ENCODE results near the gene THAP11. TPM values are rescaled to one million over a fixed set of nuclear protein-coding genes. Genes with fewer than 3 reads are reported as not detected.
"Not testable (repeated sequence)": the region's sequence is repeated elsewhere in the genome, so short reads cannot be mapped to it uniquely, and the experiment has no call there.

THAP11 gene
- total RNA-seq, 1 experiment from 2014 or later: 38.3 TPM

DNA sequence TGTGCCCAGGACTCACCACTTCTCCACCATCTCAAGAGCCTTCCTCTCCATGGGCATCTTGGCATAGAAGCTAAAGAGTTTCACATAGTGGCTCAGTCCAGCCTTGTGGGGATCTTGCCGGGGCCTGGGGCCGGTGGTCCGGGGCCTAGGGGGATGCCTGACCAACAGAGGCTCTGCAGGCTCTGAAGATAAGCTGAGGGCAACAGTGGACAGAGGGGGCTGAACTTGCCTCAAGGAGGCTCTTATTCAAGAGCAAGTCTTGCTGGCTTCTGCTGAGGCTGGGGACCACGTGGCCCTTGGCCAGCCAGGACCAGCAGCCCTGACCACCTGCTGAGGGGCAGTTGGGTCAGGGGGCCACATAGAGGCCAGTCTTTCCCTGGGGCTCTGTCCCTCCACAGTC is 13.5 kb upstream of the THAP11 start:
- Mint-ChIP-seq H3K4me3 (ENCODE audit: low read depth, unreplicated experiment) (no peak overlapping the region), H3K9me3 (ENCODE audit: low read depth, unreplicated experiment) (no peaks in the 10 kb centered on the region), H3K4me1 (ENCODE audit: low read depth, unreplicated experiment) (no peaks in the 10 kb centered on the region), H3K36me3 (ENCODE audit: insufficient read depth, unreplicated experiment) (peaks cover 29% of the 10 kb centered on the region), H3K27ac (ENCODE audit: unreplicated experiment) (no peak overlapping the region), H3K27me3 (ENCODE audit: unreplicated experiment) (peaks cover 20% of the 10 kb centered on the region)
- no peak for DNase-seq
- CTCF ChIA-PET: no interaction called here
- TF ChIP-seq, protein P1, sequence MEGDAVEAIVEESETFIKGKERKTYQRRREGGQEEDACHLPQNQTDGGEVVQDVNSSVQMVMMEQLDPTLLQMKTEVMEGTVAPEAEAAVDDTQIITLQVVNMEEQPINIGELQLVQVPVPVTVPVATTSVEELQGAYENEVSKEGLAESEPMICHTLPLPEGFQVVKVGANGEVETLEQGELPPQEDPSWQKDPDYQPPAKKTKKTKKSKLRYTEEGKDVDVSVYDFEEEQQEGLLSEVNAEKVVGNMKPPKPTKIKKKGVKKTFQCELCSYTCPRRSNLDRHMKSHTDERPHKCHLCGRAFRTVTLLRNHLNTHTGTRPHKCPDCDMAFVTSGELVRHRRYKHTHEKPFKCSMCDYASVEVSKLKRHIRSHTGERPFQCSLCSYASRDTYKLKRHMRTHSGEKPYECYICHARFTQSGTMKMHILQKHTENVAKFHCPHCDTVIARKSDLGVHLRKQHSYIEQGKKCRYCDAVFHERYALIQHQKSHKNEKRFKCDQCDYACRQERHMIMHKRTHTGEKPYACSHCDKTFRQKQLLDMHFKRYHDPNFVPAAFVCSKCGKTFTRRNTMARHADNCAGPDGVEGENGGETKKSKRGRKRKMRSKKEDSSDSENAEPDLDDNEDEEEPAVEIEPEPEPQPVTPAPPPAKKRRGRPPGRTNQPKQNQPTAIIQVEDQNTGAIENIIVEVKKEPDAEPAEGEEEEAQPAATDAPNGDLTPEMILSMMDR (IDR thresholded peaks at IDR 0.05; ENCODE audit: unreplicated experiment): no peak
- intact Hi-C loops (cut with micrococcal nuclease; ENCODE audit: unreplicated experiment): no loop called here
- BruUV-seq (replicated peaks): no TSS peak

DNA sequence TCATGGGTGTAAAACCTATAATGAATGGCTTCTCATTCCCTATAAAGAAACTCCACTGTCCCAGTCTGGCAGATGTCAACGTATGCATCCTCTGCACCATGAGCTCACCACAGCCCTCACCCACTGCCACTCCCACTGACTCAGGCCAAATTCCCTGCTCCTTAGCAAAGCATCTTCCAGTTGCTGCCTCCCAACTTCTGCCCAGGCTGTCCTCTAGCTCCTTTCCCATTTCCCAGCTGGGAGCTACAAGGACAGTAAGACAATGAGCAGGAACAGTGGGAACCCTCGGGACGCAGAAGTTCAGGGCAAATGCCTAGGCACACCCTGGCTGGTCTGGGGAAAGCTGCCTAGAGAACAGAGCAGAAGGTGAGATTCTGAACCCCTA is 9.1 kb upstream of the THAP11 start:
- H3K27me3 Mint-ChIP-seq (ENCODE audit: unreplicated experiment): no peaks in the 10 kb centered on the region
- peak overlapping the region; percentile 98 for H3K4me3 Mint-ChIP-seq (ENCODE audit: low read depth, unreplicated experiment)
- H3K4me1 Mint-ChIP-seq (ENCODE audit: low read depth, unreplicated experiment): peaks cover 9% of the 10 kb centered on the region
- no peak for DNase-seq
- intact Hi-C loops (cut with micrococcal nuclease; ENCODE audit: unreplicated experiment): no loop called here
- H3K36me3 Mint-ChIP-seq (ENCODE audit: insufficient read depth, unreplicated experiment): peaks cover 33% of the 10 kb centered on the region
- no peak overlapping the region for H3K27ac Mint-ChIP-seq (ENCODE audit: unreplicated experiment)
- TF ChIP-seq, protein P1 (IDR thresholded peaks at IDR 0.05; ENCODE audit: unreplicated experiment): no peak
- CTCF ChIA-PET: interaction anchor here (1.0 to 1.8 kb wide), 4 partner anchors 16 to 312 kb away, joined by 3 to 5 read pairs (median 4); partner anchors contain the start of genes RANBP10 and TSNAXIP1
- BruUV-seq (replicated peaks): no TSS peak
- H3K9me3 Mint-ChIP-seq (ENCODE audit: low read depth, unreplicated experiment): no peaks in the 10 kb centered on the region

- Mint-ChIP-seq H3K4me1 (ENCODE audit: low read depth, unreplicated experiment) (peaks cover 11% of the 10 kb centered on the region), H3K9me3 (ENCODE audit: low read depth, unreplicated experiment) (no peaks in the 10 kb centered on the region), H3K27ac (ENCODE audit: unreplicated experiment) (peak overlapping the region; percentile 70), H3K36me3 (ENCODE audit: insufficient read depth, unreplicated experiment) (peaks cover 33% of the 10 kb centered on the region), H3K27me3 (ENCODE audit: unreplicated experiment) (no peaks in the 10 kb centered on the region), H3K4me3 (ENCODE audit: low read depth, unreplicated experiment) (peak overlapping the region; percentile 98)
- TF ChIP-seq, protein P1 (IDR thresholded peaks at IDR 0.05; ENCODE audit: unreplicated experiment): no peak
- intact Hi-C loops (cut with micrococcal nuclease; ENCODE audit: unreplicated experiment): no loop called here
- BruUV-seq (replicated peaks): no TSS peak
- peak; percentile 94 for DNase-seq
- CTCF ChIA-PET: interaction anchor here (0.8 to 1.8 kb wide), 7 partner anchors 11 to 312 kb away, joined by 3 to 6 read pairs (median 4); partner anchors contain the start of genes NUTF2, RANBP10 and TSNAXIP1
These were observed 8.5 kb upstream of the THAP11 start for GRCh38 chr16:67833415-67834241.

GRCh38 chr16:67834242-67834614 is 7.9 kb upstream of the THAP11 start:
- no TSS peak for BruUV-seq (replicated peaks)
- CTCF ChIA-PET: interaction anchor here (0.8 to 1.8 kb wide), 5 partner anchors 10 to 27 kb away, joined by 3 to 6 read pairs (median 5); partner anchors contain the start of genes NUTF2, RANBP10 and TSNAXIP1
- intact Hi-C loops (cut with micrococcal nuclease; ENCODE audit: unreplicated experiment): no loop called here
- no peak overlapping the region for H3K27ac Mint-ChIP-seq (ENCODE audit: unreplicated experiment)
- DNase-seq: no peak
- TF ChIP-seq, protein P1 (IDR thresholded peaks at IDR 0.05; ENCODE audit: unreplicated experiment): no peak
- peaks cover 33% of the 10 kb centered on the region for H3K36me3 Mint-ChIP-seq (ENCODE audit: insufficient read depth, unreplicated experiment)
- H3K4me3 Mint-ChIP-seq (ENCODE audit: low read depth, unreplicated experiment): peak overlapping the region; percentile 98
- H3K9me3 Mint-ChIP-seq (ENCODE audit: low read depth, unreplicated experiment): no peaks in the 10 kb centered on the region
- peaks cover 11% of the 10 kb centered on the region for H3K4me1 Mint-ChIP-seq (ENCODE audit: low read depth, unreplicated experiment)
- H3K27me3 Mint-ChIP-seq (ENCODE audit: unreplicated experiment): no peaks in the 10 kb centered on the region

- BruUV-seq (replicated peaks); H3K27me3 Mint-ChIP-seq (ENCODE audit: unreplicated experiment); intact Hi-C loops (cut with micrococcal nuclease; ENCODE audit: unreplicated experiment); H3K27ac Mint-ChIP-seq (ENCODE audit: unreplicated experiment); H3K9me3 Mint-ChIP-seq (ENCODE audit: low read depth, unreplicated experiment); H3K4me3 Mint-ChIP-seq (ENCODE audit: low read depth, unreplicated experiment): not testable (repeated sequence)
- peak; percentile 36 for DNase-seq
- CTCF ChIA-PET: interaction anchor here (1.0 kb wide), 2 partner anchors 16 to 21 kb away, joined by 5 to 6 read pairs; no protein-coding TSS in a partner anchor
- Mint-ChIP-seq H3K4me1 (ENCODE audit: low read depth, unreplicated experiment) (peaks cover 11% of the 10 kb centered on the region), H3K36me3 (ENCODE audit: insufficient read depth, unreplicated experiment) (peaks cover 27% of the 10 kb centered on the region)
These were observed 4.9 kb upstream of the THAP11 start for GRCh38 chr16:67837190-67837589.

Data from Calu3 (cell line).